Coronary artery (tissue), 2 donors: Measurements from ENCODE around the gene ZBTB7C.

ENCODE experiments used
- DNase-seq: peaks from one replicate; pipeline ENCODE4 v3.0.0-alpha.2; 2017; ENCODE audit warnings: low spot score
- H3K27ac ChIP-seq, 2 donors: fragments of 200-600 bp; sonication (generic); one replicate each; pipeline ENCODE4 v1.5.1; 2016 to 2019
- H3K4me3 ChIP-seq: fragments of 200-600 bp; sonication (generic); 2 replicates; pipeline ENCODE4 v1.5.1; 2016; ENCODE audit warnings: mild to moderate bottlenecking, moderate library complexity
- TF ChIP-seq, protein P1 (sequence below): fragments of 200-600 bp; sonication (generic); IDR thresholded peaks from one replicate; pipeline ENCODE4 v1.5.1; 2019; ENCODE audit warnings: antibody characterized with exemption

ZBTB7C gene

DNA sequence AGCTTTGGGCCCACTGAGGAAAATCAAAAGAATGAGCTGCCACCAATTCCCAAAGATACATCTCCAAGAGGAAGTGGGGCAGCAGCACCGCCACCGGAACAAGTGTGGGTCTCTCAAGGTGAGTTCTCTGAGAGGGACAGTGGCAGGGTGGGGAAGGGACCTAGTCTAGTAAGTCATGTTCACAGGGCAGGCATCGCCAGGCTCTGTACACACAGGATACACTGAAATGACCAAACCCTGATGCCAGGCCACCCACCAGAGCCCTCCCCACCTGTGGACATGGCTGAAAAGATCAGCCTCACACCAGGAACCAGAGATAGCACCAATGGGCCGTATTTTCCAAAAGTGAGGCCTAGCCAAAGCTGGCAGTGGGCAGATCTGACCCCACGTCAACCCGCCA is 370.5 kb downstream of the ZBTB7C start:
- Histone ChIP-seq H3K4me3 (no peak overlapping the region), H3K27ac (no peak overlapping the region)
- TF ChIP-seq, protein P1, sequence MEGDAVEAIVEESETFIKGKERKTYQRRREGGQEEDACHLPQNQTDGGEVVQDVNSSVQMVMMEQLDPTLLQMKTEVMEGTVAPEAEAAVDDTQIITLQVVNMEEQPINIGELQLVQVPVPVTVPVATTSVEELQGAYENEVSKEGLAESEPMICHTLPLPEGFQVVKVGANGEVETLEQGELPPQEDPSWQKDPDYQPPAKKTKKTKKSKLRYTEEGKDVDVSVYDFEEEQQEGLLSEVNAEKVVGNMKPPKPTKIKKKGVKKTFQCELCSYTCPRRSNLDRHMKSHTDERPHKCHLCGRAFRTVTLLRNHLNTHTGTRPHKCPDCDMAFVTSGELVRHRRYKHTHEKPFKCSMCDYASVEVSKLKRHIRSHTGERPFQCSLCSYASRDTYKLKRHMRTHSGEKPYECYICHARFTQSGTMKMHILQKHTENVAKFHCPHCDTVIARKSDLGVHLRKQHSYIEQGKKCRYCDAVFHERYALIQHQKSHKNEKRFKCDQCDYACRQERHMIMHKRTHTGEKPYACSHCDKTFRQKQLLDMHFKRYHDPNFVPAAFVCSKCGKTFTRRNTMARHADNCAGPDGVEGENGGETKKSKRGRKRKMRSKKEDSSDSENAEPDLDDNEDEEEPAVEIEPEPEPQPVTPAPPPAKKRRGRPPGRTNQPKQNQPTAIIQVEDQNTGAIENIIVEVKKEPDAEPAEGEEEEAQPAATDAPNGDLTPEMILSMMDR = no peak
- DNase-seq = no peak

- Histone ChIP-seq H3K27ac (peak overlapping the region in 1 of 2 donors; percentile 60), H3K4me3 (no peak overlapping the region)
- TF ChIP-seq, protein P1 = no peak
- DNase-seq = peak; percentile 55
Measured at GRCh38 chr18:48037481-48038271, 371.5 kb downstream of the ZBTB7C start.

GRCh38 chr18:48036641-48037421 is 372.4 kb downstream of the ZBTB7C start:
- Histone ChIP-seq H3K4me3 (no peak overlapping the region), H3K27ac (peak overlapping the region in 1 of 2 donors; percentile 60)
- TF ChIP-seq, protein P1 = no peak
- DNase-seq = peak; percentile 68

GRCh38 chr18:48036226-48036625 is 373.0 kb downstream of the ZBTB7C start:
- Histone ChIP-seq H3K27ac (peak overlapping the region in 1 of 2 donors; percentile 60), H3K4me3 (no peak overlapping the region)
- TF ChIP-seq, protein P1 = no peak
- peak; percentile 78 for DNase-seq

DNA sequence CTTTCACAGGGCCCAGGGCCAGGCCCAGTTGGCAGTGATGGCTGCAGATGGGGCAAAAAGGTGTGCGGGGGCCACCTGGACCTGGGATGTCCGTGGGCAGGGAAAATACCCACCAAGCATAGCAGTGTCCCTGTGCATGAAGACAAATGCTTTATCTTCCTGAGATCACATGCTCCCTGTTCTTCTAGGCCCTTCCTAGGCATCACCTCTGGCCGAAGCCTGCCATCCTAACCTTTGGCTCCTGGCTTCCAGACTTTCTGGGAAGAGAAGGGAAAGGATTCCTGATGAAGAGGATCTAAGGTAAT is 373.7 kb downstream of the ZBTB7C start:
- H3K4me3 ChIP-seq = no peak overlapping the region
- peak overlapping the region in 1 of 2 donors; percentile 60 for H3K27ac ChIP-seq
- TF ChIP-seq, protein P1 = no peak
- DNase-seq = peak; percentile 61

DNA sequence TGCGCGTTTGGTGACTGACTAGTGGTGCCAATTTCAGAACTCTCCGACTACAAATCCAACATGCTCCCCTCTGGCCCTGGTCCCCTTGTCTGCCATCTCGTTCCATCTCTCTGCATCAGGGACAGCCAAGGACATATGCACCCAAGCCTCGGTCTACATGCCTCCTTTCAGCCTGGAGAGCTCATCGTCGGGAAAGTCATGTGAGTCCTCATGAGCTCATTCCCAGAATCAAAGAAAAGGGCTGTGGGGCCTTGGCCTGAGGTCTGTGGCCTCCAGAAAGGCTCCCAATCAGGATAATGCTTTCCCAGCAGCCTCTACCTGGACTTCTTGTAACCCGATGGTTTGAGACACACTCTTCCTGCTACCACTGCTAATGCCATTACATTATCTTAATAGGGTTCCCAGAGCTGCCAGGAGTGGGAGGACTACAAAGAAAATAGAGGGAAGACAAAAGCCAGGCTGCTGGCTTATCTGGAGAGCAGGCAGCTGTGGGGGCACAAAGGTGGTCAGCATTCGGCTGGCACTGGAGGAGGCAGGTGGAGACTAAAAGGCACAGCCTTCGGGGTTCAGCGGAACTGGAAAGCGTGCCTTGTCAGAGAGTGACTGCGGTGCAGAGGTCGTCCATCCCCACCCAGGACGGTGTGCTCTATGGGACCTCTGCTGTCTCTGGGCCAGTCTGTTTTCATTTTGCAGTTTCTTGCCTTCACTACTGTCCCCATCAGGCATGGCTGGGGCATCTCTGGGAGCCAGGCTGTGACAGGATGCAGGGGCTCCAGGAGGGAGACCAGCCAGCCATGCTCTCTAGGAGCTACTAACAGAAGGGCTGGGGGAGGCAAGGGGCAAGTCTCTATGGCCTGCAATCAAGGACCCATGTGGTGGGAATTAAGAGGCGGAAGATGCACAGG is 374.3 kb downstream of the ZBTB7C start:
- TF ChIP-seq, protein P1 = no peak
- Histone ChIP-seq H3K4me3 (no peak overlapping the region), H3K27ac (peak overlapping the region in 1 of 2 donors; percentile 60)
- peak; percentile 58 for DNase-seq
